Measurements from ENCODE around the gene TBC1D22A.

DNA sequence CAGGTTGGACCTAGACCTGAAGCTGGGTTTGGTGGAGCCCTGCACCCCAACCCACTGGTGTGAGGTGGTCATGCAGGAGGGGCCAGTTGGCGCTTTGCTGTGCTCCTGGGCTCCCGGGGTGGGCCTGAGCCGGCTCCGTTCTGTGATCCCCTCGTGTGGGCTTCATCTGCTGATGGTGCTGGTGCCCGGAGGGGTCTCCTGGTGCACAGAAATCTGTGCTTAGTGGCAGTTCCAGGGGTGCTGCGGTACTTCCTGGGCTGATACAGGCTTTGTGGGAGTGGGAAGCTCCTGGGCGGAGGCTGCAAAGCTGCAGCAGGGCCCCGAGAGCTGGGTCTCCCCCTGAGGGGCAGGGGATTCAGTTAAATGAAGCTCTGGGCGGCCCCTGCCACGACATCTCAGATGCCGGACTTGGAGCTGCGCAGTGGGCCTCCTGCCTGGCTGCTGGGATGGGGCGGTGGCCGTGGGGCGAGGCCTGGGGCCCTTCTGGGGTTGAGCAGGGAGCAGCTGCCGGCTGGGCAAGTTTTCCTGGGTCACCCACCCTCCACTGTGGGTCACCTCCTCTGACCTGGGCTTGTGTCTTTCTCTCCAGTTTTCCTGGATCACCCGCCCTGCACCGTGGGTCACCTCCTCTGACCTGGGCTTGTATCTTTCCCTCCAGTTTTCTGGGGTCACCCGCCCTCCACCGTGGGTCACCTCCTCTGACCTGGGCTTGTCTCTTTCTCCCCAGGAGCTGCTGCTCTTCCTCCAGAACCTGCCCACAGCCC, 410.5 kb downstream of the TBC1D22A start:
- TF ChIP-seq CREB1 (IDR thresholded peaks at IDR 0.05; ENCODE audit: low read depth) (no peak), ETV6 (conservative IDR thresholded peaks at IDR 0.05 in 1 of 2, IDR thresholded peaks at IDR 0.05 in 1 of 2; ENCODE audit: borderline replicate concordance in 1 of 2, low read depth in 1 of 2) (no peak)

Measured in GM12878 (cell line).